CD4-positive, alpha-beta T cell treated with Interleukin-17A for 4 hours (primary cell): Measurements from ENCODE around the gene KIF17.

ENCODE experiments used
- DNase-seq: peaks from one replicate; pipeline ENCODE4 v3.0.0-alpha.2; 2020; ENCODE audit warnings: mixed read lengths

KIF17 gene

GRCh38 chr1:20657024-20657423 is 60.8 kb downstream of the KIF17 start:
- no peak for DNase-seq

DNA sequence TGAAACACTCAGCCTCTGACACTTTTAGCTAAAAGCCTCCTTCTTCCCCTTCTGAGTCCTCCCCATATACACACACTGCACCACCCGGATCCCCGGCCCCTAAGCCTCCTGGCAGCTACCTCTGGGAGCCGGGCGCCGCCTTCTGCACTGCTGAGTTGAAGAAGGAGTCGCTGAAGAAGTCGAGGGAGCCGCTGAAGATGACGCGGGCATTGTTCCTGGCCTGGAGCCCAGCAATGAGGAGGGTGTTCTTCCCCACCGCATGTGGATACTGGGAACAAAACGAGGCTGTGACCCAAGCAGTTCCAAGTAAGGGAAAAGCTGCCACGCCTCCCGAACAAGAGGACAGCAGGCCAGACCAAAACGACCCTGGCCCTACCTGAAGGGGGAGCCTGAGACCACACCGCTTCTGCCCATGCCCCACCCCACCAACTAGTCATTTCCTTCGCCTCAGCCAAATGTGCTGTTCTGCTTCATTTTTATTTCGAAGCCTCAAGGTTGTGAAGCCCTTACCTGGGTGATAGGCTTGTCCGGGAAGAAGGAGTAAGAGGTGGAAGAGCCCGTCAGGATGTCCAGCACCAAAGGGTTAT is 63.6 kb downstream of the KIF17 start:
- no peak for DNase-seq

DNA sequence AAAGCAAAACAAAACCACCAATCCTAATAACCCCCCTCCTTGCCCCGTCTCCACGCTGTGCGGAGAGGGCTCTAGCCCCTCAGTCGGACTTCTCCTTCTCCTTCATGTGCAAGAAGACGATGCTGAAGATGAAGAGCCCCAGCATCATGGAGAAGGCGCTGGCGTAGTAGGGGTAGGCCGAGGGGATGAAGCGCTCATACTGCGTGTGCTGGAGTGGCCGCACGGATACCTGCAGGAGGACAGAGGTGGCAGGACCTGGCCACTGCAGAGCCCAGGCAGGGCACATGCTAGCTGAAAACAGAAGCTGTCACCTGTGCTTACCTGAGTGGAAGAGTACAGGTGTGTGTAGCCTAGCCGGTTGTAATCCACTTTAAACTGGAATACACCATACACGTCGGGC is 65.5 kb downstream of the KIF17 start:
- no peak for DNase-seq

GRCh38 chr1:20648946-20649345 is 68.9 kb downstream of the KIF17 start:
- no peak for DNase-seq

DNA sequence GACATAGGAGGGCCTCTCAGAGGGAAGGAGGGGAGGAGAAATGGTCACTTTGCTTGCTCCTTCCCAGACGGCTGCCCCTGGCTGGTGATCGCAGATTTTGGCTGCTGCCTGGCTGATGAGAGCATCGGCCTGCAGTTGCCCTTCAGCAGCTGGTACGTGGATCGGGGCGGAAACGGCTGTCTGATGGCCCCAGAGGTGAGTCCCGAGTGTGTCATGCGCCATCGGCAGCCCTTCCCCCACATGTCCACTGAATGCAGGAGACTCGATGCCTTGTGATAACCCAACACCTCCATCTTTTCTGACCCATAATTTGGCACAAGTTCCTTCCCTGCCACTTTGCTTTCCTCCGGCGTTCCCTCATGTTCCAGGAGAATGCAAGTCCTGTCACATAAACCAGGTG is 69.4 kb downstream of the KIF17 start:
- no peak for DNase-seq

DNA sequence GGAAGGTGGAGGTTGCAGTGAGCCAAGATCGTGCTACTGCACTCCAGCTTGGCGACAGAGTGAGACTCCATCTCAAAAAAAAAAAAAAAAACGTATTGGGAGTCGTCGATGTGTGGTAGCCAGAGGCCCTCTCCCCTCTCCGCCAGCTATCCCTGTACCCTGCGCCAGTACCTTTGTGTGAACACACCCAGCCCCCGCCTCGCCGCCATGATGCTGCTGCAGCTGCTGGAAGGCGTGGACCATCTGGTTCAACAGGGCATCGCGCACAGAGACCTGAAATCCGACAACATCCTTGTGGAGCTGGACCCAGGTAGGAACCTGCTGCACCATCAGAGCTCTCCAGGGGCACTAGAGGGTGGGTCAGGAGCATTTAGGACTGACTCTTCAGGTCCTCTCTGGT is 72.4 kb downstream of the KIF17 start:
- DNase-seq, result no peak

DNA sequence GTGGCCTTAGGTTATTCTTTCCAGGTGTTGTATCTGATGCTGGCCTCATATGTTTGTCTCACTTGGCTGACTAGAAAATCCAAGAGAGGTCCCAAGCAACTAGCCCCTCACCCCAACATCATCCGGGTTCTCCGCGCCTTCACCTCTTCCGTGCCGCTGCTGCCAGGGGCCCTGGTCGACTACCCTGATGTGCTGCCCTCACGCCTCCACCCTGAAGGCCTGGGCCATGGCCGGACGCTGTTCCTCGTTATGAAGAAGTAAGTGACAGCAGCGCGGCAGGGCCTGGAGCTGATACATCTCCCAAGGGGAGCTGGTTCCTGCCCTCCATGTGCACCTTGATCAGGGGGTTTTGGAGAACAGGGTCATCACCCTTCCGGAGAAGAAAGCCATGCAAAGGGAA is 73.4 kb downstream of the KIF17 start:
- DNase-seq, result no peak

GRCh38 chr1:20643080-20643479 is 74.7 kb downstream of the KIF17 start:
- DNase-seq, result no peak

GRCh38 chr1:20641975-20642374 is 75.8 kb downstream of the KIF17 start:
- no peak for DNase-seq

GRCh38 chr1:20640183-20640597 is 77.6 kb downstream of the KIF17 start:
- DNase-seq, result peak; percentile 67

DNA sequence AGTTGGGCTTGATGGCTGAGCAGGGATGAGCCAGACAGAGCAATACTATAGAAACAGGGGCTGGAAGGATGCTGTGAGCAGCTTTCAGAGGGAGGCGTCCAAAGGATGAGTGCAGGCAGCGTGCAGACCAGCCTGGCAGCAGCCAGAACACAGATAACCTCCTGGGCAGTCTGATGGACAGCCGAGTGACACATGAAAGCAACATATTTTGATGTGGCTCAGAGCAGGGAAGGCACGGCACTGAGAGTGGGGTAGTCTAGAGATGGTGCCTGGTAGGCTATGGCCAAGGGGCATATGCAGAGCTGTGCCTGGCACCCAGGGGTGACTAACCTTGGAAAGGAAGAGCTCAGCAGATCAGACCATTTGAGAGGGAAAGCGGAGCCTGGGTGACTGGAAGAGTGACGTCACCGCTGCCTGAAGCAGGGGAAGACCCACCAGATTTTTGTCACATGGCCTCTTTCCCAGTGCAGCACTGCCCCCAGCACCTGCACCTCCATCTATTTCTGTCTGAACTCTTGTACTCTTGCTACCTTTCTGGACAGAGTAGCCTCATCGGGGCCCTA is 80.9 kb downstream of the KIF17 start:
- DNase-seq, result no peak

DNA sequence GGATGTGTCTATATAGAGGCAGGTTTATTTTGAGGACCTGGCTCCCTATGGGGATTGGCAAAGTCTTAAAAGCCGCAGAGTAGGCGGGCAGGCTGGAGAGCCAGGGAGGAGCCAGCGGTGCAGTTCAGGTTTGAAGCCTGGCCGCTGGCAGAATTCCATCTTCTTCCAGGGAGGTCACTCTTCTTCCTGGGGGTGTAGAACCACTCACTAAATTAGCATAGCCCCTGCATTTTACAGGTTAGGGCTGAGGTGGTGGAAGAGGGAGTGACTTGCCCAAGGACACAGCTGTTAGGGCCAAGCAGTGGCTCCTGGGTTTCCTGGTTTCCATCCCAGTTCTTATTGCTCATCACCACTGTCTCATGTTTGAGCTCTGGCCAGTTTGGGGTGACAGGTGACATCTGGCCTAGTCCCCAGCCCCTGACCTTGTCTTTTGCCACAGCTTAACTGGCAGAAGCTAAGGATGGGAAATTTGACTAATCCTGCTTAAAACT is 83.2 kb downstream of the KIF17 start:
- peak; percentile 46 for DNase-seq

GRCh38 chr1:20634065-20634593 is 83.7 kb downstream of the KIF17 start:
- DNase-seq, result peak; percentile 27

- DNase-seq, result peak; percentile 89
Measured at GRCh38 chr1:20633190-20634064, 84.4 kb downstream of the KIF17 start, which contains the start of gene PINK1. Gene PINK1, plus strand, starts transcription at chr1:20633458. Its CDS starts 91 bp downstream, at chr1:20633549.

DNA sequence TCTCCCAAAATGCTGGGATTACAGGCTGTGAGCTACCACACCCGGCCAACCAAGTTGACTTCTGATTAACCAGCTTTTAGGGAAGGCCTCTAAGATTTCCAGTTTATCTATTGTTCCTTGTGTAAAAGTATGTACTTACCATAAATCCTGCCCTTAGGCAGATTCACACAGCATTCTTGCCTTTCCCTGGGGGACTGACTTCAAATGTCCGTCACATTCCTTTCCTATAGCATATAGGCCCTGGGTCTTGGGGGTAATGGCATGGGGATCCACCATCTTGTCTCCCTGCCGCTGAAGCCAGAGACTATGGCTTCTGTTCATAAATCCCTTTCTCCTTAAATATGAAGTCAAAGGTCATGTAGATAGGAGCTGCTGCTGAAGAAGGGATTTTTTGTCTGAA is 85.4 kb downstream of the KIF17 start:
- DNase-seq, result no peak

DNA sequence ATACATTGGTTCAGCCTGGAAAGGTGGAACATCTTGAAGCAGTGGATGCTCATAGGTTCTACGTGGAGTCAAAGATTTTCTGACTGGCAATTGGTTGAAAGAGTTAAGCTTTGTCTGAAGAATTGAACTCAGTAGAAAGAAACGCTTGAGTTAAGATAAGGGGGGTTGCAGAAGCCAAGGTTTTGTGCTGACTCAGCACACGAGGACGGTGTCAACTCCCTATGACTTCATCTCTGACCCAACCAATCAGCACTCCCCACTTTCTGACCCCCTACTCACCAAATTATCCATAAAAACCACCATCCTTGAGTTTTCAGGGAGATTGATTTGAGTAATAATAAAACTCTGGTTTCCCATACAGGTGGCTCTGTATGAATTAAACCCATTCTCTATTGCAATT is 87.1 kb downstream of the KIF17 start:
- DNase-seq, result no peak

DNA sequence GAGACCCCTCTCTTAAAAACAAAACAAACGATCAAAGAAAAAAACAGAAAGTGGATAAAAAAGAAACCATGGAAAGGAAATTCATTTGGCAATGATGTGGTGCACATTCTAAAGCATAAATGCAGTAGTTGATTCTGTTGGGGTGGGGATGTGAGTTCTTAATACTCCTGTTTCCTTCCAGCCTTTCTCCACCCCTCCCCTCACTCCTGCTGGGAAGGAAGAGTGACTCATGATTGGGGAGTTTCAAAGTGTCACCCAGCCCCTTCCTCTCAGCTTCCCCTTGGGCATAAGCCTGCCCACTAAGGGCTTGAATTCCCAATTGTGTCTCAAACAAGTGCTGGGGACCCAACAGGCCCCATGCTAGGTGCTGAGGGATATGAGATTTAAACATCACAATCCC is 91.3 kb downstream of the KIF17 start:
- DNase-seq, result no peak

- DNase-seq, result no peak
Measured at GRCh38 chr1:20626098-20626427, 91.7 kb downstream of the KIF17 start.

GRCh38 chr1:20625176-20626097 is 92.4 kb downstream of the KIF17 start:
- DNase-seq, result no peak

- DNase-seq, result no peak
Measured at GRCh38 chr1:20624709-20625108, 93.1 kb downstream of the KIF17 start.

- no peak for DNase-seq
Measured at GRCh38 chr1:20621012-20621411, 96.8 kb downstream of the KIF17 start.

- no peak for DNase-seq
Measured at GRCh38 chr1:20619999-20620398, 97.8 kb downstream of the KIF17 start.

DNA sequence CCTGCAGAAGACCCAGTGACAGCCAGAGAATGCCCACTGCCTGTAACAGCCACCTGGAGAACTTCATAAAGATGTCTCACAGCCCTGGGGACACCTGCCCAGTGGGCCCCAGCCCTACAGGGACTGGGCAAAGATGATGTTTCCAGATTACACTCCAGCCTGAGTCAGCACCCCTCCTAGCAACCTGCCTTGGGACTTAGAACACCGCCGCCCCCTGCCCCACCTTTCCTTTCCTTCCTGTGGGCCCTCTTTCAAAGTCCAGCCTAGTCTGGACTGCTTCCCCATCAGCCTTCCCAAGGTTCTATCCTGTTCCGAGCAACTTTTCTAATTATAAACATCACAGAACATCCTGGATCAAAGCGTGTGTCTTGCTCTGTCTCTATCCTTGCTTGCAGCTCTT is 99.3 kb downstream of the KIF17 start:
- DNase-seq, result no peak
